ENCODE data around the gene FAM120A. TPM values are rescaled to one million over a fixed set of nuclear protein-coding genes. Genes with fewer than 3 reads are reported as not detected.

The FAM120A gene
- total RNA-seq, 2 donors from 2014 or later = 56.8 to 77.5 TPM

DNA sequence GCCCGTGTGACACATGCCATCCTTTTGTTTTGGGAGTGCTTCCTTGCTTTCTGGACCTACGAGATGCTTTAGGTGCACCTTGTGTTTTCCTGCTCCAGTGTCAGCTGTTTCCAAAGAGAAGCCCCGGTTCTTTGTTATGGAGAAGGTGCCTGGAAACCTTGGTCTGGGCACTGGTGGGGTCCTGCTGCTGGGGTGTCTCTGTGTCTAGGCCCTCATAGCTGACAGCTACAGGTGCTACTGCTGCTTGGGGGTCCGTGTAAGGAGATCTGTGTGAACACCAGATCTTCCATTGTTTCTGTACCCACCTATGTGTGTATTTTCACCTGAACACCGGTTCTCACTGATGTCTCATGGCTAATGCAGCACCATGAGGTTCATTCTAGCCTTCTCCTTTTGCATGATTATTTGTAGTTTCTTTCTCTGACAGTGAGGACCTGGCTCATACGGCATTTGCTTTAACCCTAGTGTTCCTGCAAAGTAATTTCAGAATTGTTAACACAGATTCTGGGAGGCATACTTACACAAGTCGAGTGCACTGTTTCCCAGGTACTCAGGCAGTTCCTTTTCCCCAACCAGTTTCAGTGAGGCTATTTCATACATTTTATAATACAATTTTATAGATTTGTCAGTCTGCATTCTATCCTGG, 15.1 kb downstream of the FAM120A start:
- peak overlapping the region; percentile 4 to 64 (median 43) for H3K27ac ChIP-seq
- H3K36me3 ChIP-seq (replicated peaks in 1 of 2; ENCODE audit: insufficient read depth in 1 of 2, low read depth in 2 of 2) = no peaks in the 10 kb centered on the region
- H3K9me3 ChIP-seq = no peaks in the 10 kb centered on the region
- no peak overlapping the region for H3K4me3 ChIP-seq
- peaks cover 74% of the 10 kb centered on the region for H3K4me1 ChIP-seq
- 38 to 39% methylated on average over 7 of the region's 7 CpGs for WGBS, 2 donors
- DNase-seq (no peak), ATAC-seq (no peak)
- no peaks in the 10 kb centered on the region for H3K27me3 ChIP-seq
- intact Hi-C loops (cut with DNase I) = no loop called here
- TF ChIP-seq CTCF (IDR thresholded peaks at IDR 0.05) (no peak), POLR2A (IDR thresholded peaks at IDR 0.05) (no peak)

- ATAC-seq = no peak
- H3K4me3 ChIP-seq = no peak overlapping the region
- TF ChIP-seq CTCF (IDR thresholded peaks at IDR 0.05) (no peak), POLR2A (IDR thresholded peaks at IDR 0.05) (no peak)
- intact Hi-C loops (cut with DNase I) = no loop called here
- H3K27ac ChIP-seq = peak overlapping the region in 3 of 4 donors; percentile 30 to 63 (median 56)
- H3K36me3 ChIP-seq (replicated peaks in 1 of 2; ENCODE audit: insufficient read depth in 1 of 2, low read depth in 2 of 2) = no peaks in the 10 kb centered on the region
- no peaks in the 10 kb centered on the region for H3K27me3 ChIP-seq
- peaks cover 74% of the 10 kb centered on the region for H3K4me1 ChIP-seq
- H3K9me3 ChIP-seq = no peaks in the 10 kb centered on the region
- no peak for DNase-seq
- WGBS, 2 donors = 11 to 20% methylated on average over 3 of the region's 3 CpGs
Measured at GRCh38 chr9:93467062-93467416, 15.6 kb downstream of the FAM120A start.

GRCh38 chr9:93467462-93467861, 16.0 kb downstream of the FAM120A start:
- H3K27ac ChIP-seq = peak overlapping the region in 3 of 4 donors; percentile 30 to 63 (median 56)
- intact Hi-C loops (cut with DNase I) = no loop called here
- ATAC-seq = peak; percentile 36
- H3K4me1 ChIP-seq = peaks cover 74% of the 10 kb centered on the region
- H3K9me3 ChIP-seq = no peaks in the 10 kb centered on the region
- no peak for TF ChIP-seq POLR2A (IDR thresholded peaks at IDR 0.05)
- no peak for TF ChIP-seq CTCF (IDR thresholded peaks at IDR 0.05)
- no peak for DNase-seq
- H3K36me3 ChIP-seq (replicated peaks in 1 of 2; ENCODE audit: insufficient read depth in 1 of 2, low read depth in 2 of 2) = no peaks in the 10 kb centered on the region
- no peaks in the 10 kb centered on the region for H3K27me3 ChIP-seq
- 15 to 20% methylated on average over 3 of the region's 3 CpGs for WGBS, 2 donors
- no peak overlapping the region for H3K4me3 ChIP-seq

DNA sequence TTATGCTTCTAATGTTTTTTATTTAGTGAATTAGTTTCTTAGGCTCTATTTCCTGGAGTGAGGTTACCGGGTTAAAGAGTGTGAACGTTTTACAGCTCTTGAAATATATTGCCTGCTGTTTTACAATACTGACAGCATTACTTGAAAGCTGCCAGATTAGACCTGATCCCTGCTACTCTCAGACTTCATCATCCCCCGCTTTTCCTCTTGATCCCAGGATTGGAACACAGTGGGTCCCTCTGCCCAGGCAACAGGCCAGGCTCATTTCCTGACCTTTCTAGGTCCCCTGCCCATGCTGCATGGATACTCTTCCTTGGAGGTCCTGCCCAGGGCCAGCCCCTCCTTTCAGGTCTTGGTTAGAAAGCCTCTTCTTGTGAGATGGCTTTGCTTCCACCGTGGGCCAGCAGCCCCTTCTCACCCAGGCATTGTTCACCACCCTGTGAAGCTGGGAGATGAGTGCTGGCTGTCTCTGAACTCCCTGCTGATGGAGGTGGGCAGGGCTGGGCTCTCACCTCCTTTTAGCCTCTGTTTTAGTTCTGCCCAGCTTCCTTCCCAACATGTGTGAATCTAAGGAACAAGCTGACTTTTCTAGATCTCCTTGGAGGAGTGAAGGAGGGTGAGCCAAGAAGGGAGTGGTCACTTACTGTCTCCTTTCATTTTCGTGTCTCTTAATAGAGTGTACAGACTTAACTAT, 17.4 kb downstream of the FAM120A start:
- intact Hi-C loops (cut with DNase I) = no loop called here
- DNase-seq (no peak), ATAC-seq (no peak)
- Histone ChIP-seq H3K4me1 (peaks cover 67% of the 10 kb centered on the region), H3K4me3 (no peak overlapping the region), H3K36me3 (replicated peaks in 1 of 2; ENCODE audit: insufficient read depth in 1 of 2, low read depth in 2 of 2) (no peaks in the 10 kb centered on the region), H3K27me3 (no peaks in the 10 kb centered on the region), H3K27ac (peak overlapping the region in 2 of 4 donors; percentile 56 to 63), H3K9me3 (no peaks in the 10 kb centered on the region)
- WGBS, 2 donors = 28% methylated on average over 5 of the region's 5 CpGs
- TF ChIP-seq CTCF (IDR thresholded peaks at IDR 0.05) (no peak), POLR2A (IDR thresholded peaks at IDR 0.05) (no peak)

Measured in body of pancreas (tissue), 4 donors.